Left lung (tissue), 10 donors: Measurements from ENCODE around the gene ATP5F1D. TPM values are rescaled to one million over a fixed set of nuclear protein-coding genes. Genes with fewer than 3 reads are reported as not detected.

Experiments
- ATAC-seq: fragments of 200-7000 bp; cut with Tn5 transposase; one replicate; pipeline ENCODE4 v1.9.1; 2020; ENCODE audit warnings: moderate library complexity
- DNase-seq, 4 donors: peaks; one replicate each; pipeline ENCODE4 v3.0.0-alpha.2; 2013 to 2020
- H3K27ac ChIP-seq, 2 donors: fragments of 200-600 bp; sonication (generic) in 1 of 2; one replicate each; pipeline versions ENCODE4 v1.5.0 to v1.8.0; 2020 to 2021
- H3K27me3 ChIP-seq, 2 donors: fragments of 200-600 bp; sonication (generic) in 1 of 2; one replicate each; pipeline versions ENCODE4 v1.5.0 to v1.8.0; 2020 to 2021
- H3K36me3 ChIP-seq, 2 donors: fragments of 200-600 bp; sonication (generic) in 1 of 2; one replicate each; pipeline versions ENCODE4 v1.5.0 to v1.8.0; 2020 to 2021
- H3K4me1 ChIP-seq, 2 donors: fragments of 200-600 bp; one replicate each; pipeline ENCODE4 v1.8.0; 2021
- H3K4me3 ChIP-seq, 2 donors: fragments of 200-600 bp; sonication (generic) in 1 of 2; one replicate each; pipeline versions ENCODE4 v1.5.0 to v1.8.0; 2020 to 2021; ENCODE audit warnings: mild to moderate bottlenecking in 1 of 2
- H3K9me3 ChIP-seq, 2 donors: fragments of 200-600 bp; sonication (generic) in 1 of 2; one replicate each; pipeline versions ENCODE4 v1.5.0 to v1.8.0; 2020 to 2021
- CTCF ChIP-seq, 2 donors: fragments of 200-600 bp; sonication (generic) in 1 of 2; IDR thresholded peaks; one replicate each; pipeline versions ENCODE4 v1.5.0 to v1.8.0; 2021; ENCODE audit warnings: antibody characterized with exemption in 2 of 2
- intact Hi-C, 2 donors: fragments of 100-400 bp; cut with DNase I; formaldehyde crosslinking; loops; one replicate each; pipeline versions ENCODE4 v1.11.2 to v1.14.2; 2022
- polyA plus RNA-seq, 6 donors: library from polyadenylated mRNA; unstranded; fragments of 120-200 nt; gene quantifications; one replicate each; pipeline ENCODE4 v1.2.1, GENCODE V29; 2013; ENCODE audit not compliant: insufficient read length in 6 of 6
- total RNA-seq, 2 donors: library from RNA; stranded (reverse); fragmentation: NEBNext Ultra II Directional; extraction: Animal tissue kit (Norgen Biotek cat#: 25700); gene quantifications; one replicate each; pipeline ENCODE4 v1.2.1, GENCODE V29; 2021
- donor health status: DM: no; HTN: yes; CAD: no.
- donor health status: DM: no; HTN: no; CAD: no.

The ATP5F1D gene
- total and polyA plus RNA-seq, 8 donors, result 55.0 to 161 (median 83.7) TPM

GRCh38 chr19:1284293-1284978, 42.9 kb downstream of the ATP5F1D start:
- DNase-seq (no peak), ATAC-seq (no peak)
- H3K36me3 ChIP-seq, result peaks cover 0 to 2% of the 10 kb centered on the region in 2 donors
- H3K4me1 ChIP-seq, result peaks cover 0 to 7% of the 10 kb centered on the region in 2 donors
- no peak overlapping the region for H3K27ac ChIP-seq
- no peak for TF ChIP-seq CTCF (IDR thresholded peaks at IDR 0.05)
- intact Hi-C loops, result no loop called here
- no peaks in the 10 kb centered on the region for H3K9me3 ChIP-seq
- peaks cover 38 to 66% of the 10 kb centered on the region in 2 donors for H3K27me3 ChIP-seq
- H3K4me3 ChIP-seq, result no peak overlapping the region

GRCh38 chr19:1284979-1285736, 43.6 kb downstream of the ATP5F1D start:
- H3K4me3 ChIP-seq, result no peak overlapping the region
- TF ChIP-seq CTCF (IDR thresholded peaks at IDR 0.05), result no peak
- no peaks in the 10 kb centered on the region for H3K36me3 ChIP-seq
- DNase-seq, result no peak
- H3K27ac ChIP-seq, result no peak overlapping the region
- intact Hi-C loops, result no loop called here
- no peak for ATAC-seq
- H3K27me3 ChIP-seq, result peaks cover 38 to 73% of the 10 kb centered on the region in 2 donors
- peaks cover 0 to under 1% of the 10 kb centered on the region in 2 donors for H3K4me1 ChIP-seq
- H3K9me3 ChIP-seq, result no peaks in the 10 kb centered on the region

- Histone ChIP-seq H3K27ac (no peak within 1 kb of the TSS), H3K4me3 (no peak within 1 kb of the TSS), H3K4me1 (no peaks in the 10 kb centered on the region), H3K36me3 (no peaks in the 10 kb centered on the region), H3K27me3 (peaks cover 38 to 80% of the 10 kb centered on the region in 2 donors), H3K9me3 (no peaks in the 10 kb centered on the region)
- intact Hi-C loops, result no loop called here
- no peak for ATAC-seq
- TF ChIP-seq CTCF (IDR thresholded peaks at IDR 0.05), result no peak
- DNase-seq, result no peak
Observed at GRCh38 chr19:1285737-1286360, 44.3 kb downstream of the ATP5F1D start, which contains the start of gene EFNA2. Gene EFNA2 (plus strand): TSS chr19:1285873. CDS start chr19:1286169, 296 bp downstream.

- intact Hi-C loops, result no loop called here
- H3K27me3 ChIP-seq, result peaks cover 38 to 89% of the 10 kb centered on the region in 2 donors
- no peak overlapping the region for H3K27ac ChIP-seq
- H3K4me3 ChIP-seq, result no peak overlapping the region
- TF ChIP-seq CTCF (IDR thresholded peaks at IDR 0.05), result no peak
- H3K36me3 ChIP-seq, result no peaks in the 10 kb centered on the region
- DNase-seq (no peak), ATAC-seq (no peak)
- no peaks in the 10 kb centered on the region for H3K9me3 ChIP-seq
- H3K4me1 ChIP-seq, result no peaks in the 10 kb centered on the region
Observed at GRCh38 chr19:1286487-1287353, 45.2 kb downstream of the ATP5F1D start.
